ENCODE results near the gene SLC35B2. TPM values are rescaled to one million over a fixed set of nuclear protein-coding genes. Genes with fewer than 3 reads are reported as not detected.

The SLC35B2 gene
- total and polyA plus RNA-seq, 9 of the 15 experiments (the other 6 are each of a cell fraction or from before 2014, with no cell fraction given) = 14.5 to 59.1 (median 47.1) TPM

DNA sequence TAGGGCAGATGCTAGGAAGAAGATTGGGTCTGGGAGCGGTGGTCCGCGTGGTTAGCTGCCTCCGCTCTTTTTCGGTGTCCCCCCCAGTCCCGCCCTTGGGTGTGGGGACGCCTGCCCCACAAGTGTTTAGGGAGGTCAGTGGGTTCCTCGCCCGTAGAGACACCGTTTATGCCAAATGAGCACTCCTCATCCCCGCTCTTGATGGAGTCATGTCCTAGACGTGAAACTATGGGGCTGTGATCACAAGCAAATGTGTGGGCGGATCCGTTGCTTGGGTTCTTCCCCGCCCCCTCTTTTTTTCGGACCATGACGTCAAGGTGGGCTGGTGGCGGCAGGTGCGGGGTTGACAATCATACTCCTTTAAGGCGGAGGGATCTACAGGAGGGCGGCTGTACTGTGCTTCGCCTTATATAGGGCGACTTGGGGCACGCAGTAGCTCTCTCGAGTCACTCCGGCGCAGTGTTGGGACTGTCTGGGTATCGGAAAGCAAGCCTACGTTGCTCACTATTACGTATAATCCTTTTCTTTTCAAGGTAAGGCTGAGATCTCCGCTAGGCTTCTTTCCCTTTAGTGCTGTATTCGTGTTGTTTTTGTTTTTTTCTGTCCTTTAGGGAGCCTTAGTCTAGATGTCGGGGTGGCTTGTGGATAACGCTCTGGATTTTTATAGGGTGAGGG, 10.5 kb downstream of the SLC35B2 start, which contains the start of gene HSP90AB1 (continued):
- no peak for TF ChIP-seq MNT (conservative IDR thresholded peaks at IDR 0.05)
- TF ChIP-seq TARDBP (IDR thresholded peaks at IDR 0.05) = peak; percentile 18; the same call in 1 of the 2 replicates
- peak; percentile 78 for TF ChIP-seq LEF1 (IDR thresholded peaks at IDR 0.05)
- TF ChIP-seq LCOR (CRISPR knock-in tag; IDR thresholded peaks at IDR 0.05) = no peak; the same call in 1 of the 2 replicates
- TF ChIP-seq RHOXF2B (CRISPR knock-in tag; conservative IDR thresholded peaks at IDR 0.05) = no peak
- TF ChIP-seq, protein P1, sequence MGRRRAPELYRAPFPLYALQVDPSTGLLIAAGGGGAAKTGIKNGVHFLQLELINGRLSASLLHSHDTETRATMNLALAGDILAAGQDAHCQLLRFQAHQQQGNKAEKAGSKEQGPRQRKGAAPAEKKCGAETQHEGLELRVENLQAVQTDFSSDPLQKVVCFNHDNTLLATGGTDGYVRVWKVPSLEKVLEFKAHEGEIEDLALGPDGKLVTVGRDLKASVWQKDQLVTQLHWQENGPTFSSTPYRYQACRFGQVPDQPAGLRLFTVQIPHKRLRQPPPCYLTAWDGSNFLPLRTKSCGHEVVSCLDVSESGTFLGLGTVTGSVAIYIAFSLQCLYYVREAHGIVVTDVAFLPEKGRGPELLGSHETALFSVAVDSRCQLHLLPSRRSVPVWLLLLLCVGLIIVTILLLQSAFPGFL (CRISPR knock-in tag; IDR thresholded peaks at IDR 0.05) = no peak
- TF ChIP-seq TAF9B (IDR thresholded peaks at IDR 0.05; ENCODE audit: partially characterized antibody) = peak; percentile 99
- no peak for TF ChIP-seq KAT2B (IDR thresholded peaks at IDR 0.05; ENCODE audit: low read depth, low read length)
- TF ChIP-seq, protein P2, sequence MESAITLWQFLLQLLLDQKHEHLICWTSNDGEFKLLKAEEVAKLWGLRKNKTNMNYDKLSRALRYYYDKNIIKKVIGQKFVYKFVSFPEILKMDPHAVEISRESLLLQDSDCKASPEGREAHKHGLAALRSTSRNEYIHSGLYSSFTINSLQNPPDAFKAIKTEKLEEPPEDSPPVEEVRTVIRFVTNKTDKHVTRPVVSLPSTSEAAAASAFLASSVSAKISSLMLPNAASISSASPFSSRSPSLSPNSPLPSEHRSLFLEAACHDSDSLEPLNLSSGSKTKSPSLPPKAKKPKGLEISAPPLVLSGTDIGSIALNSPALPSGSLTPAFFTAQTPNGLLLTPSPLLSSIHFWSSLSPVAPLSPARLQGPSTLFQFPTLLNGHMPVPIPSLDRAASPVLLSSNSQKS (CRISPR knock-in tag; IDR thresholded peaks at IDR 0.05) = no peak
- TF ChIP-seq RAD21 (CRISPR knock-in tag; conservative IDR thresholded peaks at IDR 0.05 in 1 of 2, IDR thresholded peaks at IDR 0.05 in 1 of 2) = no peak
- TF ChIP-seq, protein P3, sequence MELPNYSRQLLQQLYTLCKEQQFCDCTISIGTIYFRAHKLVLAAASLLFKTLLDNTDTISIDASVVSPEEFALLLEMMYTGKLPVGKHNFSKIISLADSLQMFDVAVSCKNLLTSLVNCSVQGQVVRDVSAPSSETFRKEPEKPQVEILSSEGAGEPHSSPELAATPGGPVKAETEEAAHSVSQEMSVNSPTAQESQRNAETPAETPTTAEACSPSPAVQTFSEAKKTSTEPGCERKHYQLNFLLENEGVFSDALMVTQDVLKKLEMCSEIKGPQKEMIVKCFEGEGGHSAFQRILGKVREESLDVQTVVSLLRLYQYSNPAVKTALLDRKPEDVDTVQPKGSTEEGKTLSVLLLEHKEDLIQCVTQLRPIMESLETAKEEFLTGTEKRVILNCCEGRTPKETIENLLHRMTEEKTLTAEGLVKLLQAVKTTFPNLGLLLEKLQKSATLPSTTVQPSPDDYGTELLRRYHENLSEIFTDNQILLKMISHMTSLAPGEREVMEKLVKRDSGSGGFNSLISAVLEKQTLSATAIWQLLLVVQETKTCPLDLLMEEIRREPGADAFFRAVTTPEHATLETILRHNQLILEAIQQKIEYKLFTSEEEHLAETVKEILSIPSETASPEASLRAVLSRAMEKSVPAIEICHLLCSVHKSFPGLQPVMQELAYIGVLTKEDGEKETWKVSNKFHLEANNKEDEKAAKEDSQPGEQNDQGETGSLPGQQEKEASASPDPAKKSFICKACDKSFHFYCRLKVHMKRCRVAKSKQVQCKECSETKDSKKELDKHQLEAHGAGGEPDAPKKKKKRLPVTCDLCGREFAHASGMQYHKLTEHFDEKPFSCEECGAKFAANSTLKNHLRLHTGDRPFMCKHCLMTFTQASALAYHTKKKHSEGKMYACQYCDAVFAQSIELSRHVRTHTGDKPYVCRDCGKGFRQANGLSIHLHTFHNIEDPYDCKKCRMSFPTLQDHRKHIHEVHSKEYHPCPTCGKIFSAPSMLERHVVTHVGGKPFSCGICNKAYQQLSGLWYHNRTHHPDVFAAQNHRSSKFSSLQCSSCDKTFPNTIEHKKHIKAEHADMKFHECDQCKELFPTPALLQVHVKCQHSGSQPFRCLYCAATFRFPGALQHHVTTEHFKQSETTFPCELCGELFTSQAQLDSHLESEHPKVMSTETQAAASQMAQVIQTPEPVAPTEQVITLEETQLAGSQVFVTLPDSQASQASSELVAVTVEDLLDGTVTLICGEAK (IDR thresholded peaks at IDR 0.05) = peak; percentile 58; the same call in 1 of the 2 replicates
- TF ChIP-seq, protein P3 (CRISPR knock-in tag; IDR thresholded peaks at IDR 0.05) = peak; percentile 67; the same call in 1 of the 2 replicates
- TF ChIP-seq NFE2 (IDR thresholded peaks at IDR 0.05; ENCODE audit: low read depth) = no peak; the same call in 1 of the 2 replicates
- no peak for TF ChIP-seq PCBP1 (IDR thresholded peaks at IDR 0.05; ENCODE audit: low read depth, low read length, poor library complexity, severe bottlenecking)
- TF ChIP-seq HIVEP1 (CRISPR knock-in tag; IDR thresholded peaks at IDR 0.05) = no peak
- TF ChIP-seq LARP7 (IDR thresholded peaks at IDR 0.05) = peak; percentile 97

Data from K562 (cell line).